Breast epithelium (tissue), 4 donors: ENCODE measurements around the gene C17orf75. TPM values are rescaled to one million over a fixed set of nuclear protein-coding genes. Genes with fewer than 3 reads are reported as not detected.

Experiments used
- DNase-seq, 2 donors: peaks; one replicate each; pipeline ENCODE4 v3.0.0-alpha.2; 2019; ENCODE audit warnings: low spot score in 2 of 2
- H3K27ac ChIP-seq, 2 donors: fragments of 200-600 bp; sonication (generic) in 1 of 2; one replicate each; pipeline ENCODE4 v1.5.1; 2016 to 2019; ENCODE audit warnings: mild to moderate bottlenecking in 1 of 2
- H3K27me3 ChIP-seq, 2 donors: fragments of 200-600 bp; sonication (generic) in 1 of 2; one replicate each; pipeline versions ENCODE4 v1.5.1 to v1.6.0; 2017 to 2019; ENCODE audit warnings: control low read depth in 1 of 2, mild to moderate bottlenecking in 1 of 2
- H3K36me3 ChIP-seq: fragments of 200-600 bp; one replicate; pipeline ENCODE4 v1.5.1; 2019
- H3K4me1 ChIP-seq, 2 donors: fragments of 200-600 bp; sonication (generic); one replicate each; pipeline ENCODE4 v1.5.1; 2016 to 2019; ENCODE audit warnings: control low read depth in 1 of 2
- H3K4me3 ChIP-seq, 3 donors: fragments of 200-600 bp; sonication (generic); 1 replicate in 2 of 3; 2 replicates in 1 of 3; pipeline ENCODE4 v1.5.1; 2016 to 2019; ENCODE audit warnings: mild to moderate bottlenecking in 3 of 3, moderate library complexity in 2 of 3
- H3K9me3 ChIP-seq, 2 donors: fragments of 200-600 bp; sonication (generic) in 1 of 2; one replicate each; pipeline ENCODE4 v1.5.1; 2016 to 2019; ENCODE audit warnings: control low read depth in 1 of 2
- POLR2A ChIP-seq: fragments of 450-650 bp; IDR thresholded peaks from one replicate; pipeline ENCODE4 v1.6.1; 2016; ENCODE audit warnings: antibody characterized with exemption, mild to moderate bottlenecking, moderate library complexity
- POLR2AphosphoS5 ChIP-seq, 3 donors: sonication (generic); formaldehyde crosslinking; IDR thresholded peaks; one replicate each; pipeline ENCODE4 v1.6.1; 2017; ENCODE audit warnings: antibody characterized with exemption in 3 of 3
- intact Hi-C: fragments of 100-400 bp; cut with DNase I; formaldehyde crosslinking; loops from one replicate; pipeline ENCODE4 v1.15.1; 2023; ENCODE audit warnings: low total_unique reads
- total RNA-seq, 3 donors: library from RNA; depleted of rRNA; stranded (reverse); fragments of >200 nt; gene quantifications; one replicate each; pipeline ENCODE4 v1.1.0, GENCODE V29; 2016
- TF ChIP-seq, protein P1 (sequence below), 3 donors: fragments of 450-650 bp; IDR thresholded peaks; one replicate each; pipeline ENCODE4 v1.5.1; 2016 to 2017; ENCODE audit warnings: antibody characterized with exemption in 3 of 3, mild to moderate bottlenecking in 3 of 3, moderate library complexity in 3 of 3

C17orf75 gene
- total RNA-seq, 3 donors from 2014 or later: 11.5 to 16.5 (median 14.7) TPM

- intact Hi-C loops: no loop called here
- Histone ChIP-seq H3K4me3 (no peak overlapping the region), H3K27me3 (no peaks in the 10 kb centered on the region), H3K27ac (no peak overlapping the region), H3K9me3 (no peaks in the 10 kb centered on the region), H3K4me1 (no peaks in the 10 kb centered on the region), H3K36me3 (no peaks in the 10 kb centered on the region)
- DNase-seq: no peak
- TF ChIP-seq POLR2A (no peak), POLR2AphosphoS5 (IDR thresholded peaks at IDR 0.05) (no peak)
- TF ChIP-seq, protein P1, sequence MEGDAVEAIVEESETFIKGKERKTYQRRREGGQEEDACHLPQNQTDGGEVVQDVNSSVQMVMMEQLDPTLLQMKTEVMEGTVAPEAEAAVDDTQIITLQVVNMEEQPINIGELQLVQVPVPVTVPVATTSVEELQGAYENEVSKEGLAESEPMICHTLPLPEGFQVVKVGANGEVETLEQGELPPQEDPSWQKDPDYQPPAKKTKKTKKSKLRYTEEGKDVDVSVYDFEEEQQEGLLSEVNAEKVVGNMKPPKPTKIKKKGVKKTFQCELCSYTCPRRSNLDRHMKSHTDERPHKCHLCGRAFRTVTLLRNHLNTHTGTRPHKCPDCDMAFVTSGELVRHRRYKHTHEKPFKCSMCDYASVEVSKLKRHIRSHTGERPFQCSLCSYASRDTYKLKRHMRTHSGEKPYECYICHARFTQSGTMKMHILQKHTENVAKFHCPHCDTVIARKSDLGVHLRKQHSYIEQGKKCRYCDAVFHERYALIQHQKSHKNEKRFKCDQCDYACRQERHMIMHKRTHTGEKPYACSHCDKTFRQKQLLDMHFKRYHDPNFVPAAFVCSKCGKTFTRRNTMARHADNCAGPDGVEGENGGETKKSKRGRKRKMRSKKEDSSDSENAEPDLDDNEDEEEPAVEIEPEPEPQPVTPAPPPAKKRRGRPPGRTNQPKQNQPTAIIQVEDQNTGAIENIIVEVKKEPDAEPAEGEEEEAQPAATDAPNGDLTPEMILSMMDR (IDR thresholded peaks at IDR 0.05): no peak
Observed at GRCh38 chr17:32279891-32280716, 61.9 kb downstream of the C17orf75 start.

DNA sequence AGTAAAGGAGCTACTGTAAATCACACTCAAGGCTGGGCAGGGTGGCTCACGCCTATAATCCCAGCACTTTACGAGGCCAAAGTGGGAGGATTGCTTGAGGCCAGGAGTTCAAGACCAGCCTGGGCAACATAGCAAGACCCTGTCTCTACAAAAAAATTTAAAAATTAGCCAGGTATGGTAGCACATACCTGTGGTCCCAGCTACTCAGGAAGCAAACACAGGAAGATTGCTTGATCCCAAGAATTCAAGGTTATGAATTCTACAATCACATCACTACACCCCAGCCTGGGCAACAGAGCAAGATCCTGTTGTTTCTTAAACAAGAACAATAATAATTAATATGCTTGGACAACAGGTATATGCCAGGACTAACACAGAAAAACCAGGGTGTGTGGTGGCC is 63.2 kb downstream of the C17orf75 start:
- Histone ChIP-seq H3K27ac (no peak overlapping the region), H3K9me3 (no peaks in the 10 kb centered on the region), H3K36me3 (no peaks in the 10 kb centered on the region), H3K4me1 (no peaks in the 10 kb centered on the region), H3K4me3 (no peak overlapping the region), H3K27me3 (no peaks in the 10 kb centered on the region)
- TF ChIP-seq POLR2A (no peak), POLR2AphosphoS5 (IDR thresholded peaks at IDR 0.05) (no peak)
- TF ChIP-seq, protein P1 (IDR thresholded peaks at IDR 0.05): no peak
- no peak for DNase-seq
- intact Hi-C loops: no loop called here

Other genes starting within 250 kb of the C17orf75 start
- 10 to 100 TPM; 62.9 to 74.6 (median 72.0) TPM for gene RHOT1, start 199.7 kb downstream of the C17orf75 start, total RNA-seq
- gene RHBDL3, start 76.3 kb downstream of the C17orf75 start, total RNA-seq: 1 to 10 TPM in 1 of 3 donors, under 1 TPM in 2; 0.16 to 2.0 (median 0.73) TPM
- gene ZNF207, start 8.0 kb upstream of the C17orf75 start, total RNA-seq: 100 to 1,000 TPM; 145 to 238 (median 172) TPM
- 10 to 100 TPM; 49.2 to 61.9 (median 56.6) TPM for gene PSMD11, start 102.3 kb upstream of the C17orf75 start, total RNA-seq
- under 1 TPM; 0.66 to 0.88 (median 0.80) TPM for gene CDK5R1, start 144.8 kb upstream of the C17orf75 start, total RNA-seq